SK-N-SH (cell line): ENCODE data around the gene TPCN2. TPM values are rescaled to one million over a fixed set of nuclear protein-coding genes. Genes with fewer than 3 reads are reported as not detected.

ENCODE experiments used
- CTCF ChIA-PET: fragments of 300-600, 350-600 bp; formaldehyde crosslinking; extraction: SDS; loops from one replicate; lab custom pipeline; 2021; lab: Yijun Ruan, JAX
- POLR2A ChIA-PET: fragments of 350-600 bp; sonication (Branson Sonifier 250); formaldehyde crosslinking; extraction: SDS; loops from one replicate; lab custom pipeline; 2020; ENCODE audit warnings: antibody characterized with exemption, inconsistent platforms; lab: Yijun Ruan, JAX
- DNase-seq: peaks from one replicate; pipeline ENCODE4 v3.0.0; 2012
- H2AFZ ChIP-seq: fragments of 200-600 bp; sonication (generic); 2 replicates; pipeline ENCODE4 v1.8.1; 2016; ENCODE audit warnings: antibody characterized with exemption, mild to moderate bottlenecking, low read depth
- H3F3A ChIP-seq: fragments of 200-600 bp; sonication (generic); replicated peaks from 2 replicates; pipeline ENCODE3; 2016; ENCODE audit warnings: antibody characterized with exemption, mild to moderate bottlenecking; ENCODE audit not compliant: insufficient read depth
- H3K27ac ChIP-seq, 2 experiments: fragments of 200-500 bp in 1 of 2; fragments of 200-600 bp in 1 of 2; sonication (Bioruptor generic) in 1 of 2; sonication (generic), shearing (Covaris generic) in 1 of 2; 2 replicates each; pipeline versions ENCODE4 v1.5.1 to v1.6.1; 2014 to 2016; ENCODE audit warnings: low read depth in 2 of 2, inconsistent platforms in 1 of 2, low read length in 1 of 2, mild to moderate bottlenecking in 1 of 2, mixed read lengths in 1 of 2
- H3K27me3 ChIP-seq: fragments of 200-600 bp; sonication (generic), shearing (Covaris generic); 2 replicates; pipeline ENCODE4 v1.6.1; 2016; ENCODE audit warnings: mixed run types; ENCODE audit not compliant: insufficient read depth
- H3K36me3 ChIP-seq, 2 experiments: fragments of 200-500 bp in 1 of 2; fragments of 200-600 bp in 1 of 2; sonication (Bioruptor generic) in 1 of 2; sonication (generic) in 1 of 2; replicated peaks in 1 of 2; 2 replicates each; pipeline versions ENCODE3 to v1.5.1; 2014 to 2016; ENCODE audit warnings: low read length in 1 of 2, mild to moderate bottlenecking in 1 of 2; ENCODE audit not compliant: insufficient read depth in 2 of 2, control insufficient read depth in 1 of 2
- H3K4me1 ChIP-seq, 2 experiments: fragments of 200-500 bp in 1 of 2; fragments of 200-600 bp in 1 of 2; sonication (Bioruptor generic) in 1 of 2; sonication (generic), shearing (Covaris generic) in 1 of 2; 2 replicates each; pipeline versions ENCODE4 v1.5.1 to v1.6.1; 2014 to 2016; ENCODE audit warnings: low read depth in 1 of 2, low read length in 1 of 2, mixed run types in 1 of 2; ENCODE audit not compliant: insufficient read depth in 2 of 2, control insufficient read depth in 1 of 2
- H3K4me2 ChIP-seq: fragments of 200-600 bp; sonication (generic), shearing (Covaris generic); 2 replicates; pipeline ENCODE4 v1.6.1; 2017; ENCODE audit warnings: mixed run types
- H3K4me3 ChIP-seq, 2 experiments: fragments of 200-500 bp in 1 of 2; fragments of 200-600 bp in 1 of 2; sonication (Bioruptor generic) in 1 of 2; sonication (generic), shearing (Covaris generic) in 1 of 2; 2 replicates each; pipeline versions ENCODE4 v1.5.1 to v1.8.1; 2014 to 2016; ENCODE audit warnings: low read depth in 2 of 2, inconsistent platforms in 1 of 2, low read length in 1 of 2, mild to moderate bottlenecking in 1 of 2, mixed read lengths in 1 of 2, moderate library complexity in 1 of 2
- H3K79me2 ChIP-seq: fragments of 200-600 bp; sonication (generic); 2 replicates; pipeline ENCODE4 v1.8.1; 2017; ENCODE audit warnings: mild to moderate bottlenecking; ENCODE audit not compliant: insufficient read depth
- H3K9ac ChIP-seq: fragments of 200-600 bp; sonication (generic); 2 replicates; pipeline ENCODE4 v1.6.1; 2017; ENCODE audit warnings: mixed run types
- H3K9me2 ChIP-seq: fragments of 200-600 bp; sonication (generic); 2 replicates; pipeline ENCODE4 v1.6.1; 2017; ENCODE audit warnings: mixed run types
- H3K9me3 ChIP-seq: fragments of 200-600 bp; sonication (generic); 2 replicates; pipeline ENCODE4 v1.6.1; 2017; ENCODE audit warnings: mixed run types, mild to moderate bottlenecking, moderate library complexity
- H4K20me1 ChIP-seq: fragments of 200-600 bp; sonication (generic); 2 replicates; pipeline ENCODE4 v1.6.1; 2017; ENCODE audit warnings: mild to moderate bottlenecking, mixed run types; ENCODE audit not compliant: insufficient read depth
- CHD2 ChIP-seq: fragments of 150-350 bp; IDR thresholded peaks from 2 replicates; pipeline ENCODE4 v1.6.1; 2018; ENCODE audit warnings: low read length; ENCODE audit not compliant: partially characterized antibody
- IRF3 ChIP-seq: fragments of 150-350 bp; IDR thresholded peaks from 2 replicates; pipeline ENCODE4 v1.6.1; 2016; ENCODE audit warnings: mild to moderate bottlenecking, low read depth, low read length
- JUND ChIP-seq: IDR thresholded peaks from 2 replicates; pipeline ENCODE4 v1.4.0; 2012
- MAX ChIP-seq: IDR thresholded peaks from 2 replicates; pipeline ENCODE4 v1.4.0; 2012; ENCODE audit warnings: low read depth
- MEF2A ChIP-seq: IDR thresholded peaks from 2 replicates; pipeline ENCODE4 v1.4.0; 2012; ENCODE audit warnings: low read depth, borderline replicate concordance
- PBX3 ChIP-seq: IDR thresholded peaks from 2 replicates; pipeline ENCODE4; 2012
- RCOR1 ChIP-seq: fragments of 150-350 bp; IDR thresholded peaks from 2 replicates; pipeline ENCODE4 v1.6.1; 2017; ENCODE audit warnings: antibody characterized with exemption, low read length
- REST ChIP-seq: IDR thresholded peaks from 2 replicates; pipeline ENCODE4 v1.6.1; 2012; ENCODE audit warnings: mild to moderate bottlenecking, low read depth, low read length, moderate library complexity
- RFX5 ChIP-seq: IDR thresholded peaks from 2 replicates; pipeline ENCODE4 v1.6.1; 2012; ENCODE audit warnings: mild to moderate bottlenecking, improper control_type of control experiment, low read length
- TAF1 ChIP-seq: IDR thresholded peaks from 2 replicates; pipeline ENCODE4 v1.6.1; 2012; ENCODE audit warnings: low read depth, mild to moderate bottlenecking, low read length, moderate library complexity, borderline replicate concordance
- TEAD4 ChIP-seq: IDR thresholded peaks from 2 replicates; pipeline ENCODE4 v1.4.0; 2012; ENCODE audit warnings: mild to moderate bottlenecking, borderline replicate concordance; ENCODE audit not compliant: insufficient read depth
- USF2 ChIP-seq: fragments of 150-350 bp; IDR thresholded peaks from 2 replicates; pipeline ENCODE4 v1.6.1; 2017; ENCODE audit warnings: antibody characterized with exemption, low read length, low read depth, borderline replicate concordance
- YY1 ChIP-seq: IDR thresholded peaks from 2 replicates; pipeline ENCODE4 v1.4.0; 2012; ENCODE audit warnings: low read depth, mild to moderate bottlenecking
- ZBTB33 ChIP-seq: IDR thresholded peaks from 2 replicates; pipeline ENCODE4 v1.4.0; 2012; ENCODE audit warnings: low read depth, borderline replicate concordance
- whole genome bisulfite sequencing: methylation state at CpG from one replicate; pipeline ENCODE4 v1.1.6; 2017; ENCODE audit warnings: low lambda C conversion rate; 5-methylcytosine and 5-hydroxymethylcytosine counted together
- polyA plus RNA-seq, 3 experiments: library from polyadenylated mRNA; depleted of rRNA; stranded (reverse); fragments of >200 nt; gene quantifications; 2 replicates each; pipeline ENCODE4 v1.2.3, GENCODE V29; 2012

The TPCN2 gene
- polyA plus RNA-seq, 1 of the 3 experiments (the other 2 are of a cell fraction) = 8.7 TPM

- no peaks in the 10 kb centered on the region for H3K36me3 ChIP-seq
- POLR2A ChIA-PET = no interaction called here
- no peaks in the 10 kb centered on the region for H3F3A ChIP-seq
- no peak overlapping the region for H3K27ac ChIP-seq
- 95% methylated on average over 4 of the region's 7 CpGs for WGBS
- H3K9ac ChIP-seq = no peak overlapping the region
- no peak overlapping the region for H2AFZ ChIP-seq
- no peaks in the 10 kb centered on the region for H3K9me3 ChIP-seq
- no peak for DNase-seq
- H3K4me1 ChIP-seq = peaks cover 0 to 15% of the 10 kb centered on the region in 2 experiments; a peak in 2 of 4 replicates
- no peaks in the 10 kb centered on the region for H4K20me1 ChIP-seq
- H3K79me2 ChIP-seq = no peaks in the 10 kb centered on the region
- H3K4me2 ChIP-seq = no peak overlapping the region
- TF ChIP-seq PBX3 (no peak), MAX (no peak), YY1 (no peak), JUND (no peak), TEAD4 (no peak), USF2 (no peak), CHD2 (no peak), ZBTB33 (no peak), RFX5 (no peak), IRF3 (no peak), TAF1 (no peak), REST (no peak), RCOR1 (no peak), MEF2A (no peak)
- TF ChIP-seq, all 33 proteins: peak for 0
- H3K9me2 ChIP-seq = no peaks in the 10 kb centered on the region
- CTCF ChIA-PET = interaction anchor here (1.0 to 2.5 kb wide), 3 partner anchors 11 to 514 kb away, joined by 4 to 9 read pairs (median 4); no protein-coding TSS in a partner anchor
- H3K4me3 ChIP-seq = no peak overlapping the region
- H3K27me3 ChIP-seq = no peaks in the 10 kb centered on the region
Observed at GRCh38 chr11:69129647-69130046, 80.9 kb downstream of the TPCN2 start.
